MV-4-11 (cell line): ENCODE results near the gene CLK4.

Source experiments
- DNase-seq: peaks from one replicate; lab custom pipeline; 2025; lab: John Stamatoyannopoulos, UW

CLK4 gene

GRCh38 chr5:178637356-178638074 lies 10.7 kb upstream of the CLK4 start:
- DNase-seq = peak; percentile 71

- DNase-seq = peak; percentile 60
These were observed 5.4 kb upstream of the CLK4 start for GRCh38 chr5:178632285-178632684.

- DNase-seq = peak; percentile 41
These were observed 4.1 kb upstream of the CLK4 start for GRCh38 chr5:178630951-178631350.

- DNase-seq = no peak
These were observed 3.7 kb upstream of the CLK4 start for GRCh38 chr5:178630475-178630930.

GRCh38 chr5:178627259-178627598 lies 379 bp upstream of the CLK4 start:
- no peak for DNase-seq

- peak; percentile 26 for DNase-seq
These were observed 969 bp downstream of the CLK4 start for GRCh38 chr5:178625679-178626483.

- no peak for DNase-seq
These were observed 2.0 kb downstream of the CLK4 start for GRCh38 chr5:178624631-178625546.

GRCh38 chr5:178622679-178623247 lies 4.1 kb downstream of the CLK4 start:
- no peak for DNase-seq

- DNase-seq = no peak
These were observed 7.5 kb downstream of the CLK4 start for GRCh38 chr5:178619390-178619789.

- no peak for DNase-seq
These were observed 14.6 kb downstream of the CLK4 start for GRCh38 chr5:178612299-178612698.

- DNase-seq = peak; percentile 6
These were observed 20.6 kb downstream of the CLK4 start for GRCh38 chr5:178606269-178606668.

GRCh38 chr5:178605788-178606187 lies 21.1 kb downstream of the CLK4 start:
- DNase-seq = no peak

GRCh38 chr5:178602752-178603151 lies 24.1 kb downstream of the CLK4 start:
- DNase-seq = no peak

GRCh38 chr5:178595750-178596149 lies 31.1 kb downstream of the CLK4 start:
- DNase-seq = no peak

GRCh38 chr5:178595150-178595549 lies 31.7 kb downstream of the CLK4 start:
- DNase-seq = no peak

- DNase-seq = no peak
These were observed 35.9 kb downstream of the CLK4 start for GRCh38 chr5:178590924-178591423.

GRCh38 chr5:178590141-178590923 lies 36.5 kb downstream of the CLK4 start, which contains the start of gene COL23A1:
TSS of gene COL23A1 (minus strand) at chr5:178590393.
- DNase-seq = peak; percentile 61

GRCh38 chr5:178589180-178590140 lies 37.4 kb downstream of the CLK4 start:
- DNase-seq = peak; percentile 31

- DNase-seq = no peak
These were observed 38.1 kb downstream of the CLK4 start for GRCh38 chr5:178588769-178589168.
